ENCODE measurements around the gene MYOZ3. TPM values are rescaled to one million over a fixed set of nuclear protein-coding genes. Genes with fewer than 3 reads are reported as not detected.

MYOZ3 gene, protein sequence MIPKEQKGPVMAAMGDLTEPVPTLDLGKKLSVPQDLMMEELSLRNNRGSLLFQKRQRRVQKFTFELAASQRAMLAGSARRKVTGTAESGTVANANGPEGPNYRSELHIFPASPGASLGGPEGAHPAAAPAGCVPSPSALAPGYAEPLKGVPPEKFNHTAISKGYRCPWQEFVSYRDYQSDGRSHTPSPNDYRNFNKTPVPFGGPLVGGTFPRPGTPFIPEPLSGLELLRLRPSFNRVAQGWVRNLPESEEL
- not detected in 2 replicates for total RNA-seq (2014; rRNA removed; shearing (Covaris generic))
- polyA plus RNA-seq (2015; cell fraction: cytosol; rRNA removed) = not detected in 2 replicates
- not detected in 2 replicates for polyA plus RNA-seq (2015; cell fraction: nucleus; rRNA removed)

DNA sequence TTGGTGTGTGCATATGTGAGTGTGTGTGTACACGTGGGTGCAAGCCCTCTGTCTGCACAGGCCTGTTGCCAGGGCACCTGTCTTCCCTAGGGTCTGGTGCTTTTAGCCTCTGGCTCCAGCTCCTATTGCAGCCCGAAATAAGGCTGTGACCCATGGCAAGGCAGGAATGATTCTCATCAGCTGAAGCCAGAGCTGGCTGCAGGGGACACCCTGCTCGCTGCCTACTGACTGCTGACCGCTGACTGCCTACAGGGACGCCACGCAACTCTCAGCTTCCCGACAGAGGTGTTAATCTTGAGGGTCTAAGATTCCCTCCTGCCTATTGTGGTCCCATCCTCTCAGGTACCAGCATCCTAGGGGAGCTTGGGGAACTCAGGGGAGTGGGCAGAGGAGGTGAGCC, at the start of gene MYOZ3:
Gene MYOZ3, plus strand, starts transcription at position 166 of the 400 bp plus-strand sequence. CDS start 1,691 bp downstream, outside the sequence.
- in situ Hi-C loops (cut with HindIII; ENCODE audit: low pct_unique_long_range_greater_than_20kb, low sequenced_read_pairs) = no loop called here
- no peak for DNase-seq (ENCODE audit: low read depth, low spot score)

DNA sequence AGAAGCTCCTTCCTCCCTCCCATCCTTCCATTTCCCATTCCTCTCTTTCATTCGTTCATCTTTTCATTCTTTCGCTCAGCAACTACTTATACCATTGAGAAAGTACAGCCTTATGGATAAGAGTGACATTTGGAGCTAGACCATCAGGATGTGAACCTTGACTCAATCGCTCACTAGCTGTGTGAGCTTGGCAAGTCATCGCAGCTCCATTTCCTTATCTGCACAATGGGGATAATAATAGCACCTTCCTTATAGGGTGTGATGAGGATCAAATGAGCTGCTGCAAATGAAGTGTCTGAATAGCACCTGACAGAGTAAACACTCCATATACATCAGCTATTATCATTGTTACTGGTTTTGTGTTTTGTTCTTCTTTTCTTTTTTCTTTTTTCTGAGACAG, 48.6 kb upstream of the MYOZ3 start:
- DNase-seq (ENCODE audit: low read depth, low spot score) = no peak
- in situ Hi-C loops (cut with HindIII; ENCODE audit: low pct_unique_long_range_greater_than_20kb, low sequenced_read_pairs) = no loop called here

DNA sequence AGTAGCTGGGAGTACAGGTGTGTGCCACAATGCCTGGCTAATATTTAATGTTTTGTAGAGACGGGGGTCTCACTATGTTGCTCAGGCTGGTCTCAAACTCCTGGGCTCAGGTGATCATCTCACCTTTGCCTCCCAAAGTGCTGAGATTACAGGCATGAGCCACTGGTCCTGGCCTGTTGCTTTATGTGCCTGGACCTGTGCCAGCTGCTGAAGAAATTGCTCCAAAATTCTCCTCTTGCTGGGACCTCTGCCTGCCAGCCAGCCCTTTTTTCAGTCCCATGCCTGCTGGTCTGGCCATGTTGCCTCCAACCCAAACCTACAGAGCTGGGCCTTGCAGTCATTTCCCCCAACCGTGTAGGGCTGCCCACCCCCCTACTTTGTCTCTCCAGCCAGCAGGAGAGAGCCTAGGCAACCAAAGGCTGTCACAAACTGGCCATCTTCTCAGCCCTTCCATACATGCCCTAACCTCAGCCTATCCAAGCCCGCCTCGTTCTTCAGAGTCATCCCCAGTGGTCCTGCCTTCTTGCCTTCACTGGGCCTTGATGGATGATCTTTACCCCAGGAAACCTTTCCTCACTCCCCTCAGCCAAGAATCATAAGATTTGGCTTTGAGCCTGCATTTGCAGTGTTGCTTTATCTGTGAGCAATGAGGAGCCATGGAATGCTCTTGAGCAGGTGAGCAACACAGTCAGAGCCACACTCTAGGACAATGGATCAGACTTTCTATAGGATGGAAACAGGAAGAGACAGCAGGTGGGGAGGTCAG, 48.0 kb upstream of the MYOZ3 start:
- no peak for DNase-seq (ENCODE audit: low read depth, low spot score)
- in situ Hi-C loops (cut with HindIII; ENCODE audit: low pct_unique_long_range_greater_than_20kb, low sequenced_read_pairs) = no loop called here

DNA sequence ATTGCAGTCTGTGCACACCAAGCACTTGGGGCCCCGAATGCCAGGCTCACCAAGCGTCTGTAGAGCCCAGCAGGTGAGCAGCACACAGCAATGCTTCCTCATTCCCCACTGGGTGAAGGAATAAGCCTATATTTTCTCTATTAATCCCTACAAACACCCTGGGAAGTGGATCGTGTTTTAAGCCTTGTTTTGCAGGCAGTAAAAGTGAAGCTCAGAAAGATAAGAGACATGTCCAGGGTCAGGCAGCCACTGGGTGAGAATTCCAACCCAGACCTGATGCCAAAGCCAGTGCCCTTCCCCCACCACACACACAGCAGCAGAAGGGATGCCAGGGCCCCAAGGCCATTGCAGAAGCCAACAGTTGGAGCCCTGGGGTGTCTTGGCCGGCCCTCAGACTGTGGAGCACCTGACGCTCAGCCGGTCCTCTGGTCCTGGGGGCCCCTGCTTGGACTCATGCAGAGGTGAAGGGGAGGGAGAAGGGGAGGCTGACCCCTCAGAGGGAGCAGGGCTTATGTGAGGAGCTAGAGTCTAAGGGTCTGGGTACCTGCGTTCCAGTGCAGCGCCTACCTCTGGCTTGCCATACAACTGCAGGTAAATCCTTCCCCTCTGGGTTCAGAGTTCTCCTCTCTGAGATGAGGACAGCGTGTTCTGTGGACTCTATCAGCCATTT, 46.9 kb upstream of the MYOZ3 start:
- DNase-seq (ENCODE audit: low read depth, low spot score) = no peak

DNA sequence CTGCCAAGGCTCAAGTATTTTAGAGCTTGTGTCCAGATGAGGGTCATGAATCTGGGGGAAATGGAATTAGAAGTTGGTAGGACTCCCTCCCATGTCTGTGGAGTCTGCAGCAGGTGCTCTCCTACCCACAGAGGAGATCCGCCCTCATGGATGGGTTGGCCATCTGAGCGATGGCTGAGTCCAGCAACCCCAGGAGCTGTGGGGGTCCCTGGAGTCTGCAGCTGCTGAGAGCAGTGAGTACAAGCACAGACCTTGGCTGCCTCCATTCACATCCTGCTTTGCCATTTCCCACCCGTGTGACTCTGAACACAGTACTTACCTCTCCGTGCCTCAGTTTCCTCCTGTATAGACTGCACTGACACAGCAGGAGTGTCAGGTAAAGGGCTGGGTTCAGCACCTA, 46.4 kb upstream of the MYOZ3 start:
- no peak for DNase-seq (ENCODE audit: low read depth, low spot score)
- in situ Hi-C loops (cut with HindIII; ENCODE audit: low pct_unique_long_range_greater_than_20kb, low sequenced_read_pairs) = no loop called here

More for the DNA sequence above, 46.9 kb upstream of the MYOZ3 start:
- in situ Hi-C loops (cut with HindIII; ENCODE audit: low pct_unique_long_range_greater_than_20kb, low sequenced_read_pairs) = no loop called here

DNA sequence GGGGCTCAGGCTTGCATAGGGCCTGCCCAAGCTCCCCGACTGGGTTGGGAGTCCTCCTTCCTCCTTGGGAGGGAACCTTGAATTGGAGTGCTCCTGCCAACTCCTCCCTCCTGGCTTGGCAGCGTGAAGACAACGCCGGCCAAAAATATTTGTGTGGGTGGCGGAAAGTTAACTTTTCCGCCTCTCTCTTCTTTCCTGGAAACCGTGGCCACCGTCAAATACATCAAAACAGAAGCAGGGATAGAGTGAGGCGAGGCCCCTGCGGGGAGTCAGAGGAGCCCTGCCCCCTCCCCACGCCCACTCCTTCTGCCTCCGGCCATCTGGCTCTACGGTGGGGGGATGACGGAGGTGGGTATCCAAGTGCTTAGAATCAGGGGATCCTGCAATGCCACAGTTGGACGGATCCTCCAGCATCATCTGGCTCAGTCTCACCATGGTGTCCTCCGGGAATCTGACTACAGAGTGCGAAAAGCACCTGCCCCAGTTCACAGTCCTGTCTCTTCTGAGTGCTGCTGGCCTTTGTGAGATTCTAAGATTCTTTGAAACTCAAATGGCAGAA, 45.8 kb upstream of the MYOZ3 start:
- DNase-seq (ENCODE audit: low read depth, low spot score) = no peak
- in situ Hi-C loops (cut with HindIII; ENCODE audit: low pct_unique_long_range_greater_than_20kb, low sequenced_read_pairs) = no loop called here

DNA sequence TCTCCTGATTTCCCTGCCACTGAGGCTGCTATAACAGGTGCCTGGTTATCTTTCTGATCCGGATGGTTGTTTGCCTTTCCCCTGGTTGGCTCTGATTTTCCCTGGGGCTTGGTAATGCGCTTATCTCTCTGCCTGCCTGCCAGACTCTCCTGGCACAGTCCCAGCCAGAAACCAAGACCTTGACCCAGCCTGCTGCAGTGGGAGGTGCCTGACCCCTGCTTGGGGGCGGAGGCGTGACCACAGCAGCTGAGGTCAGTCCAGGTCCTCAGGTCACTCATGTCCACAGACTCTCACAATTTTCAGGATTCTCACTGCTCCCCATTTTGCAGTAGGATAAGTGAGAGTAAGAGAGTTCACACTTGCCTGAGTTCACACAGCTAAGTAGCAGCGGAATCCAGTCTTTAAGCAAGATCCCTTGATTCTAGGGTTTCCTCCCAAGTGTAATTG, 45.0 kb upstream of the MYOZ3 start:
- in situ Hi-C loops (cut with HindIII; ENCODE audit: low pct_unique_long_range_greater_than_20kb, low sequenced_read_pairs) = no loop called here

DNA sequence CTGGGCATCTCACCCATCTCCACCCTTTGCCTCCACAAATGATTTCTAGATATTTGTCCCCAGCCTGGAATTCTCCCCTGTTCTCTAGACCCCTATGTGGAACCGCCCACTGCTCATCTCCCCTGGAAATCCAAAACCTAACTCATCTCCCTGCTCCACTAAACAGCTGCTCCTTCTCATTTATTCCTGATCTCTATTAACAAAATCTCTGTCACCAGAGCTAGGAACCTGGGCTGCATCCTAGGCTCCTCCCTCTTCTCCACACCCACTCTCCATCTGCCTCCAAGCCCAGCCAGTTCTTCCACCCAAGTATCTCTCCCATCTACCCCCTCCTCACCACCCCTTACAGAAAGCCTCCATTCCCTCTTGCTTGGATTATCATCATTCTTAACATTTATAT, 44.5 kb upstream of the MYOZ3 start:
- in situ Hi-C loops (cut with HindIII; ENCODE audit: low pct_unique_long_range_greater_than_20kb, low sequenced_read_pairs) = no loop called here
- DNase-seq (ENCODE audit: low read depth, low spot score) = no peak

More for the DNA sequence above, 45.0 kb upstream of the MYOZ3 start:
- DNase-seq (ENCODE audit: low read depth, low spot score) = no peak

DNA sequence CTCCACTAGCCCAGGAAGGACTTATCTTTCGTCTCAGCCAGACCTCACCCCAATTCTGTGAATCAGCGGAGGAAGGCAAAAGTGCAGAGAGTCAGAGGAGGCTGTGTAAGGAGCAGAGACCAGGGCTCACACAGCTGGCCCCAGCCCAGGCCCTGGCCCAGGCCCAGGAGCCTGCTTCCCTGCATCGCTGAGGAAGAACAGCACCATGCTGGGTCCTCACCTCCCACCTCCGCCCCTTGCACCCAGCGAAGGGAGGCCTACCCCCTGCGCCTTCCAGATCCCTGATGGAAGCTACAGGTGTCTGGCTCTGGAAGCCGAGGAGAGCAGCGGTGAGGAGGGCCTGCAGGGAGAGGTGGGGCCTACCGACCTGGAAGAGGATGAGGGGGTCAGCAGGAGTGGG, 42.9 kb upstream of the MYOZ3 start:
- in situ Hi-C loops (cut with HindIII; ENCODE audit: low pct_unique_long_range_greater_than_20kb, low sequenced_read_pairs) = no loop called here
- no peak for DNase-seq (ENCODE audit: low read depth, low spot score)

DNA sequence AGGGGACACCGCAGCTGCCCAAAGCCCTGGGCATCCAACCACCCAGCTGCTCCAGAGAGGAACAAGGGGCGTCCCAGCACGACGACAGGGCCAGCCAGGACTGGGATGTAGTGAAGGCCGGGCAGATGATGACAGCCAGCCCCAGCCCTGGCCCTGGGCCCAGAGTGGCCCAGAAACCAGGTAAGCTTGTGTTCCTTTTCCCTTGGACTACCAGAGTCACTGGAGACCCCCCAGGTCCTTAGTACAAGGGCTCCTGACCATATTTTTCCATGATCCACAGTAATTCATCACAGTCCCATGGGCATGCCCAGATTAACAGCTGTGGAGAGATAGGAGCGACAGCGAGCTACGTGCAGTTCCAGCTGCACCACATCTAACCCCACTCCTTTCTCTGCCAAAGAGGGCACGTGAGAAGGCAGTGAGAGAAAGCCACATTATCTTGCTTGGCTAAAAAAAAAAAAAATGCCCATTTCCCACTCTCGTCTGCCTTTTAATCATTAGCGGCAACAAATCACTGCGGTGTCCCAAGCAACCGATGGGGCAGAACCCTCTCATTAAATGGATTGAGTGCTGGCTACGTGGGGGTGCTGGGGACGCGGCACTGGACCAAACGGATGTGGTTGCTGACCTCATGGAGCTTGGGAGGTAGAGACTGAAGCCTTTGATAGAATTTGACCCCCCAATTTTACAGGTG, 42.3 kb upstream of the MYOZ3 start:
- no peak for DNase-seq (ENCODE audit: low read depth, low spot score)
- in situ Hi-C loops (cut with HindIII; ENCODE audit: low pct_unique_long_range_greater_than_20kb, low sequenced_read_pairs) = no loop called here

DNA sequence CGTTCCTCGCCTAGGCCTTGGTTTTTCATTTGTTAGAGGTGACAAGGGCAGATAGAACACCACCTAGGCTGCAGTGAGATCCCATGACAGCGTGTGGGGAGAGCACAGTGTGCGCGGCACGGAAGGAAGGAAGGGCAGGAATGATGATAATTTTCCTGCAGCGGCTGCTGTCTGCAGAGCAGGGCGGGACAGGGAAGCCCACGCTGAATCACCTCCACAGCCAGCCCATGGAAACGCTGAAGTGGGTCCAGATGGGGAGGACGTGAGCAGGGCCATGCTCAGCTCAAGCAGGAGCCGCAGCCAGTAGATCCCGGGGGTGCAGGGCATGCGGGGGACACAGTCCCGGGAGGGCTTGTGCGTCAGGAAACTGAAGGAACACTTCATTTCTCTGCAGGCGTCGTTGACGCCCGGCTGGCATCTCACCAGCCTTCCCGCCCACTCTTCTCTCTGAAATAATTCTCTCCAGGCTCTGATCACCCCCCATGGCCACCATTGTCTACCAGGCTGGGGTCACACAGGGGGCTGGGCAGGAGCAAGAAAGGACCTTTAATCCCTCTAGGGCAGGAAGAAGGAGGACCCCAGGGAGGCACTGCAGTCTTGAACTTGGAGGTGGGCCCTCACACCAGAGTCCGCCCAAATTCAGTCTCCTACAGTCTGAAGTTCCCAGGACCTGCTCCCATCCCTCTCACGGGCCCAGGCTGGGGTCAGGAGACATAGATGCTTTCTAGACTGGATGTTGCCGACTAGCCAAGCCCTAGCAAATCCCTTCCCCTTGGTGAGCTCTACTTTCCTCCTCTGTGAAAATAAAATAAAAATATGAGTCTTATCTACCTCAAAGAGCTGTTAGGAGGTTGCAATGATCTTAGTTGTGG, 41.5 kb upstream of the MYOZ3 start:
- in situ Hi-C loops (cut with HindIII; ENCODE audit: low pct_unique_long_range_greater_than_20kb, low sequenced_read_pairs) = no loop called here
- no peak for DNase-seq (ENCODE audit: low read depth, low spot score)

DNA sequence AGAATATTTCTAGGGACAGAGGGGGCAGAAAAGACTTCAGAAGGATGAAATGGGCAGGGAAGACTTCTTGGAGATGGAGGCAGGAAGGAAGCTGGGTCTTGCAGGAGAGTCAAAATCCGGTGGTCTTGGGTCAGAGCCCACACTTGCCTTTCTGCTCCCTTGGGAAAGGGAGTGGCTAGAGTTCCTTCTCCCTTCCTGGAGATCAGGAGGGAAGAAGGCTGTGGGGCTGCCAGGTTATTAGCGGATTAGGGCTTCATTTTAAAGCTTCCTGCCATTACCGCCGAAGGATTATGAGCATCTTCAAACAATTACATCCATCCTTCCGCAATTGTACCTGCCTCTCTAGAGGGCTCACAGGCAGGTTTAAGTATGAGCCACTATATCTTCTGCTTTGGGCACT, 39.8 kb upstream of the MYOZ3 start:
- DNase-seq (ENCODE audit: low read depth, low spot score) = no peak
- in situ Hi-C loops (cut with HindIII; ENCODE audit: low pct_unique_long_range_greater_than_20kb, low sequenced_read_pairs) = no loop called here

DNA sequence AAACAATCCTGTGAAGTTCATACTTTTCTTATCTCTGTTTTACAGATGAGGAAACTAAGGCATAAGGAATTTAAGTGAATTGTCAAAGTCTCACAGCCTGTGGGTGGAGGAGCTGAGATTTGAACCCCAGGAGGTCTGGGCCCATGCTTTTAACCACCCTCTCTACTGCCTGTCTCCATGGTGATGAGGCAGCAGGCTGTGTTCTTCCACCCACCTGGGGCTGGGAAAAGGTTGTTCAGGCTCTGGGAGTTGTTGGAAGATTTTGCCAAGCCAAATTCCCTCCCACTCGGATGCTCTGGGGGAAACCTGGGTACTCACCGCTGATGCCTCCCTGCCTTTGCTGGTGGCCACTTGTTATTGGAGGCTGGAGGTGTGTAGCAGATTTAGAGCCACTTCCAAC, 38.9 kb upstream of the MYOZ3 start:
- no peak for DNase-seq (ENCODE audit: low read depth, low spot score)
- in situ Hi-C loops (cut with HindIII; ENCODE audit: low pct_unique_long_range_greater_than_20kb, low sequenced_read_pairs) = no loop called here

DNA sequence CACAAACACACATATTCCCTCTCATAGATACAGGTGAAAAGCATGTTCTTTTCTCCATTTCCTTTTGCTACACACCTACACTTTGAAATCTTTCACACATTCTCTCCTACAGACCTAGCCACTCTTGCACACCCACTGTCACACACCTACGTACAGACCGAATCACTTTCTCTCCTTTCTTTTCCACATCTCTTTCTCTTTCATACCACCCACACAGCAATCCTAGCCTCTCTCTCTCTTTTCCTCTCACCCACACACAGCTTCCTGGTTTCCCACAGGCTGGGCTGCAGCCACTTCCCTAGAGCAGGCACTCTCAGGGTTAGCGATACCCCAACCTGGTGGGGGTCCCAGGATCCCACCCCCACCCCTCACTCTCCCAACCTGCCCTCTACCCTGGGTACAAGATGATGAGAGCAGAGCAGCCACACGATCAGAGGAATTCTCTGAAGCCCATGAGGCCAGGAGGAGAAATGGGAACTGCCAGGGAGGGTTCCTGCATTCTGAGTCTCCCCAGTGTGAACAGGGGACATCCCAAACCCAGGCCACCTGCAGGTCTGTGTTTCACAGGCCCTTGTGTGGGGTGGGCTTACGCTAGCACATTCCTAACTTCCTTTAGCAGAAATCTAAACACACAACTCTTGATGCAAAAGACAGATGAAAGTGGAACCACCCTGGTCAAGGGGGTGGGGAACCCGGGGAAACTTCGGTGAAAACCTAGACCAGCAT, 37.7 kb upstream of the MYOZ3 start:
- in situ Hi-C loops (cut with HindIII; ENCODE audit: low pct_unique_long_range_greater_than_20kb, low sequenced_read_pairs) = no loop called here
- no peak for DNase-seq (ENCODE audit: low read depth, low spot score)

DNA sequence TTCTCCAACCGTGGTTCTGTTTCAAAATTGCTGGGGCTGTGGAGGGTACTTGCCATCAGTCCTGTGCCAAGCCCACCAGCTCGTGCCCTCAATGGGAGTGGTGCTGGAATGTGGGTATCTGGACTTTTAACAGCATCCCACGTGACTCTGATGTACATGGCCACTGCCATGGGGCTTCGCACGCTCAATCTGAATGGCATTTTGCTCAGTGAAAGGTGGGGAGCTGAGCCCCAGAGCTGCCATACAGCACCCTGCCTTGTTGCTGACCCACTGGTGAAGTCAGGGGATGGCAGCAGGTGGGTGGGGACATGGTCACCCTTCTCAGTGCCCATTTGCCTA, 37.2 kb upstream of the MYOZ3 start:
- no peak for DNase-seq (ENCODE audit: low read depth, low spot score)
- in situ Hi-C loops (cut with HindIII; ENCODE audit: low pct_unique_long_range_greater_than_20kb, low sequenced_read_pairs) = no loop called here
